B cell (primary cell): ENCODE measurements around the gene ITGA6.

Experiments
- CTCF ChIP-seq: fragments of 200-600 bp; IDR thresholded peaks from one replicate; pipeline ENCODE4 v1.8.0; 2022; ENCODE audit warnings: antibody characterized with exemption, mild to moderate bottlenecking
- EZH2 ChIP-seq: IDR thresholded peaks from 2 replicates; pipeline ENCODE4 v1.6.1; 2012; ENCODE audit warnings: borderline replicate concordance, low read depth, mild to moderate bottlenecking, moderate library complexity, low read length; ENCODE audit not compliant: insufficient read depth, poor library complexity, severe bottlenecking

DNA sequence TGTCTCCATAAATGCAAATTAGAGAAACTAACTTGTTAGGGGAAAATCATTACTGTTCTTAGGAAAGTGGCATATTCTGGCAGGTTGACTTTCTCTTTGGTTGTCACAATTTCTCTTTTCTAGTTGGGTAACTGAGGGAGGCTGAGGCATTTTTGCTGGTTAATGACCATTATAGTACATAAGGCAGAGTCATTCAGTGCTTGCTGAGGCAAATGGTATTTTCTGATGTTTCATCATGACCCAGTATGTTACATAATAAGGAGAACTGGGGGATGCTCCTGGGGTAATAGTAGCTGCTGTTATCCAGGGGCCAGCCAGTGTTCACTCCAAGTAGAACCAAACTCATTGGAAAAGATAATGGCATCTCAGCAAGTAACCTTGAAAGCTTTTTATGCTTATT is 62.3 kb downstream of the ITGA6 start:
- TF ChIP-seq EZH2 = no peak
- TF ChIP-seq CTCF = no peak
